K562 (cell line): ENCODE data around the gene RNASET2. TPM values are rescaled to one million over a fixed set of nuclear protein-coding genes. Genes with fewer than 3 reads are reported as not detected.

Experiments used
- BHLHE40 ChIP-seq: IDR thresholded peaks from 2 replicates; pipeline ENCODE4 v1.6.1; 2011; ENCODE audit warnings: low read length, improper control_type of control experiment
- CREM ChIP-seq: IDR thresholded peaks from 2 replicates; pipeline ENCODE4 v1.6.1; 2014; ENCODE audit warnings: antibody characterized with exemption, low read depth
- FOXK2 ChIP-seq, 2 experiments: fragments of 450-650 bp; IDR thresholded peaks in 1 of 2; conservative IDR thresholded peaks in 1 of 2; 2 replicates each; pipeline ENCODE4 v1.6.1; 2016; ENCODE audit warnings: low read depth in 2 of 2, mild to moderate bottlenecking in 1 of 2
- GATA2 ChIP-seq: sonication (generic); formaldehyde crosslinking; IDR thresholded peaks from 2 replicates; pipeline ENCODE4 v1.4.0; 2020; ENCODE audit warnings: mild to moderate bottlenecking, missing genetic modification reagents
- HDGF ChIP-seq: fragments of 450-650 bp; IDR thresholded peaks from 2 replicates; pipeline ENCODE4 v1.6.1; 2016
- MYC ChIP-seq, 2 experiments: fragments of 250-450 bp in 1 of 2; sonication (Bioruptor Pico) in 1 of 2; IDR thresholded peaks; 2 replicates each; pipeline versions ENCODE4 v1.5.1 to v1.6.1; 2012 to 2021; ENCODE audit warnings: low read depth in 2 of 2, borderline replicate concordance in 1 of 2, improper control_type of control experiment in 1 of 2, low read length in 1 of 2, mild to moderate bottlenecking in 1 of 2, moderate library complexity in 1 of 2
- PCBP2 ChIP-seq: fragments of 200-400 bp; formaldehyde crosslinking; IDR thresholded peaks from 2 replicates; pipeline ENCODE4 v1.6.1; 2018; ENCODE audit warnings: low read length, low read depth, mild to moderate bottlenecking, moderate library complexity; ENCODE audit not compliant: poor library complexity, severe bottlenecking
- RAD21 ChIP-seq, 2 experiments: fragments of 250-450 bp in 1 of 2; fragments of 450-650 bp in 1 of 2; sonication (Bioruptor Pico) in 1 of 2; formaldehyde crosslinking in 1 of 2; IDR thresholded peaks in 1 of 2; conservative IDR thresholded peaks in 1 of 2; 2 replicates each; pipeline versions ENCODE4 v1.4.0 to v1.8.0; 2020 to 2022; ENCODE audit warnings: mild to moderate bottlenecking in 2 of 2, moderate library complexity in 1 of 2
- REST ChIP-seq, 2 experiments: fragments of 450-650 bp; formaldehyde crosslinking in 1 of 2; IDR thresholded peaks; 2 replicates each; pipeline versions ENCODE4 v1.4.0 to v1.6.1; 2014 to 2020; ENCODE audit warnings: mild to moderate bottlenecking in 2 of 2, borderline replicate concordance in 1 of 2, low read depth in 1 of 2
- SMAD3 ChIP-seq: fragments of 450-650 bp; formaldehyde crosslinking; conservative IDR thresholded peaks from 2 replicates; pipeline ENCODE4 v1.4.0; 2020; ENCODE audit warnings: mild to moderate bottlenecking
- SNIP1 ChIP-seq: fragments of 450-650 bp; IDR thresholded peaks from 2 replicates; pipeline ENCODE4 v1.7.1; 2017; ENCODE audit warnings: low read depth, mild to moderate bottlenecking
- TBL1XR1 ChIP-seq, 2 experiments: IDR thresholded peaks; 2 replicates each; pipeline ENCODE4 v1.6.1; 2012; ENCODE audit warnings: improper control_type of control experiment in 2 of 2, low read length in 2 of 2, mild to moderate bottlenecking in 1 of 2
- THAP7 ChIP-seq: fragments of 250-450 bp; sonication (Bioruptor Pico); IDR thresholded peaks from 2 replicates; pipeline ENCODE4 v1.5.0; 2021
- ZNF253 ChIP-seq: fragments of 250-450 bp; sonication (Bioruptor Pico); conservative IDR thresholded peaks from 2 replicates; pipeline ENCODE4 v1.6.1; 2021; ENCODE audit warnings: mild to moderate bottlenecking
- ZNF274 ChIP-seq: IDR thresholded peaks from 2 replicates; pipeline ENCODE4 v1.6.1; 2011; ENCODE audit warnings: low read depth, mild to moderate bottlenecking, low read length, moderate library complexity, borderline replicate concordance
- ZNF395 ChIP-seq: fragments of 200-800 bp; sonication (Bioruptor generic); IDR thresholded peaks from 2 replicates; pipeline ENCODE4 v1.6.1; 2017; ENCODE audit warnings: missing genetic modification characterization, missing compliant biosample characterization
- polyA plus RNA-seq, 8 experiments: library from polyadenylated mRNA; depleted of rRNA in 4 of 8; stranded (reverse) in 5 of 8; unstranded in 3 of 8; fragments of >200 nt; fragmentation: Nextera tagmentation in 2 of 8; fragmentation: Illumina TruSeq in 1 of 8; extraction: Ambion mirVana in 2 of 8; extraction: Trizol in 1 of 8; gene quantifications; 2 replicates each; pipeline versions ENCODE4 v1.2.1 to v1.2.3, GENCODE V29; 2011 to 2014; ENCODE audit warnings: inconsistent platforms in 1 of 8, missing spikeins in 1 of 8
- total RNA-seq, 7 experiments: library from RNA; depleted of rRNA in 6 of 7; stranded (reverse); fragments of >200 nt in 6 of 7; fragmentation: Illumina TruSeq in 2 of 7; extraction: Trizol in 2 of 7; gene quantifications; 2 replicates each; pipeline versions ENCODE4 v1.2.1 to v1.2.3, GENCODE V29; 2011 to 2021; ENCODE audit warnings: low replicate concordance in 1 of 7

RNASET2 gene
- total and polyA plus RNA-seq, 9 of the 15 experiments (the other 6 are each of a cell fraction or from before 2014, with no cell fraction given): 7.4 to 141 (median 91.3) TPM

GRCh38 chr6:166997768-166998255, 41.5 kb upstream of the RNASET2 start (continued):
- TF ChIP-seq REST (IDR thresholded peaks at IDR 0.05; ENCODE audit: borderline replicate concordance): peak; percentile 24; the same call in 1 of the 2 replicates
- no peak for TF ChIP-seq REST (CRISPR knock-in tag; IDR thresholded peaks at IDR 0.05; ENCODE audit: low read depth)
- no peak for TF ChIP-seq HDGF
- no peak for TF ChIP-seq TBL1XR1 (IDR thresholded peaks at IDR 0.05; ENCODE audit: low read length in 2 of 2)
- TF ChIP-seq ZNF274: no peak
- peak in 1 of 2 experiments; percentile 54; a peak in 1 of 4 replicates for TF ChIP-seq FOXK2 (conservative IDR thresholded peaks at IDR 0.05 in 1 of 2, IDR thresholded peaks at IDR 0.05 in 1 of 2; ENCODE audit: low read depth in 2 of 2)
- TF ChIP-seq ZNF395 (CRISPR knock-in tag): no peak
- 0 out of 2 replicates have a peak, but pooled peaks have one; percentile 23 for TF ChIP-seq CREM
- TF ChIP-seq SNIP1: no peak
- TF ChIP-seq BHLHE40: peak; percentile 38
- 0 out of 2 replicates have a peak, but pooled peaks have one; percentile 41 for TF ChIP-seq SMAD3 (CRISPR knock-in tag)
- no peak for TF ChIP-seq THAP7 (CRISPR knock-in tag)
- TF ChIP-seq GATA2: no peak
- no peak for TF ChIP-seq ZNF253
- peak; percentile 57; the same call in 1 of the 2 replicates for TF ChIP-seq MYC (IDR thresholded peaks at IDR 0.05; ENCODE audit: low read depth, low read length)
- no peak for TF ChIP-seq MYC (CRISPR knock-in tag; IDR thresholded peaks at IDR 0.05; ENCODE audit: borderline replicate concordance, low read depth)
- TF ChIP-seq RAD21 (CRISPR knock-in tag; conservative IDR thresholded peaks at IDR 0.05 in 1 of 2, IDR thresholded peaks at IDR 0.05 in 1 of 2): peak; percentile 31 to 35
- TF ChIP-seq PCBP2: no peak
